Peyer's patch (tissue), 4 donors: ENCODE measurements around the gene IFITM2.

Source experiments
- CTCF ChIP-seq, 6 experiments: fragments of 450-650 bp in 4 of 6; fragments of 200-600 bp in 2 of 6; sonication (generic) in 1 of 6; IDR thresholded peaks; one replicate each; pipeline ENCODE4 v1.5.1; 2017 to 2019; ENCODE audit warnings: antibody characterized with exemption in 6 of 6, mild to moderate bottlenecking in 3 of 6, moderate library complexity in 1 of 6
- POLR2A ChIP-seq, 2 donors: fragments of 450-650 bp; IDR thresholded peaks; one replicate each; pipeline ENCODE4 v1.5.1; 2017; ENCODE audit warnings: antibody characterized with exemption in 2 of 2, mild to moderate bottlenecking in 2 of 2, moderate library complexity in 2 of 2

- TF ChIP-seq CTCF (IDR thresholded peaks at IDR 0.05) (no peak), POLR2A (IDR thresholded peaks at IDR 0.05) (no peak)
Observed at GRCh38 chr11:299081-299891, 8.3 kb upstream of the IFITM2 start, which contains the start of gene IFITM5.
